ENCODE results near the gene RFLNA.

- no peak for TF ChIP-seq CTCF (IDR thresholded peaks at IDR 0.05)
- no peak for TF ChIP-seq POLR2A (IDR thresholded peaks at IDR 0.05)
- TF ChIP-seq POLR2AphosphoS5 (IDR thresholded peaks at IDR 0.05): no peak
- no peak for TF ChIP-seq EP300 (IDR thresholded peaks at IDR 0.05)
Observed at GRCh38 chr12:124303579-124304313, 8.9 kb downstream of the RFLNA start.
